MM.1S (cell line): ENCODE results near the gene BAG2.

ENCODE experiments used
- EZH2 ChIP-seq: fragments of 300-600 bp; sonication (generic); optimal IDR thresholded peaks from 2 replicates; pipeline ENCODE3; 2017; ENCODE audit warnings: low read depth, mild to moderate bottlenecking, antibody characterized with exemption, low read length, mixed read lengths
- TF ChIP-seq, protein P1 (sequence below): fragments of 300-600 bp; sonication (generic); IDR thresholded peaks from 2 replicates; pipeline ENCODE4 v1.5.1; 2016; ENCODE audit warnings: antibody characterized with exemption, low read length, mixed read lengths

DNA sequence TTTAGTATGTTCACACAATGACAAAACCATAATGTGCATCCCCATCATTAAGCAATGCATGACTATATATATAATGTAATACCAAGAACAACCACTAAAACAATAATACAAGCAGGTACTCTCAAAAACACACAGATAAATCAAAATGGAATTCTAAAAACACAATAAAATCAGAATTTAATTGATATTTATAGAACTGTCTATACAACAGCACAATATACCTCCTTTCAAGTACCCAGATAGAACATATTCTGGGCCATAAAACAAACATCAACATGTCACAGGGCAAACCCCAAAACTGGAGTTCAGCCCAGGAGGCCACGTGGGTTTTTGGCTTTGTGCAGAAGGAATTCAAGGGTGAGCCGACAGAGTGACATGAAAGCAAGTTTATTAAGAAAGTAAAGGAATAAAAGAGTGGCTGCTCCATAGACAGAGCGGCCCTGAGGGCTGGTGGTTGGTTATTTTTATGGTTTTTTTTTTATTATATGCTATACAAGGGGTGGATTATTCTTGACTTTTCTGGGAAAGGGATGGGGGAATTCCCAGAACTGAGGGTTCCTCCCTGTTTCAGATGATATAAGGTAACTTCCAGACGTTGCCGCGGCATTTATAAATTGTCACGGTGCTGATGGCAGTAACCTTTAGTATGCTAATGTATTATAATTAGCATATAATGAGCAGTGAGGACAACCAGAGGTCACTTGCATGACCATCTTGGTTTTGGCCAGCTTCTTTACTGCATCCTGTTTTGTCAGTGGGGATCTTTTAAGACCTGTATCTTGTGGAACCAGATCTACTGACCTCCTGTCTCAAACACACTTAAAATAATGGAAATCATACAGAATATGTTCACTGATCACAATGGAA, 44.3 kb downstream of the BAG2 start:
- TF ChIP-seq, protein P1, sequence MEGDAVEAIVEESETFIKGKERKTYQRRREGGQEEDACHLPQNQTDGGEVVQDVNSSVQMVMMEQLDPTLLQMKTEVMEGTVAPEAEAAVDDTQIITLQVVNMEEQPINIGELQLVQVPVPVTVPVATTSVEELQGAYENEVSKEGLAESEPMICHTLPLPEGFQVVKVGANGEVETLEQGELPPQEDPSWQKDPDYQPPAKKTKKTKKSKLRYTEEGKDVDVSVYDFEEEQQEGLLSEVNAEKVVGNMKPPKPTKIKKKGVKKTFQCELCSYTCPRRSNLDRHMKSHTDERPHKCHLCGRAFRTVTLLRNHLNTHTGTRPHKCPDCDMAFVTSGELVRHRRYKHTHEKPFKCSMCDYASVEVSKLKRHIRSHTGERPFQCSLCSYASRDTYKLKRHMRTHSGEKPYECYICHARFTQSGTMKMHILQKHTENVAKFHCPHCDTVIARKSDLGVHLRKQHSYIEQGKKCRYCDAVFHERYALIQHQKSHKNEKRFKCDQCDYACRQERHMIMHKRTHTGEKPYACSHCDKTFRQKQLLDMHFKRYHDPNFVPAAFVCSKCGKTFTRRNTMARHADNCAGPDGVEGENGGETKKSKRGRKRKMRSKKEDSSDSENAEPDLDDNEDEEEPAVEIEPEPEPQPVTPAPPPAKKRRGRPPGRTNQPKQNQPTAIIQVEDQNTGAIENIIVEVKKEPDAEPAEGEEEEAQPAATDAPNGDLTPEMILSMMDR = peak; percentile 23
- TF ChIP-seq EZH2 = no peak
